Heart right ventricle (tissue), 16 donors: Measurements from ENCODE around the gene KRT71. TPM values are rescaled to one million over a fixed set of nuclear protein-coding genes. Genes with fewer than 3 reads are reported as not detected.
"Not testable (repeated sequence)": the region's sequence is repeated elsewhere in the genome, so short reads cannot be mapped to it uniquely, and the experiment has no call there.

Experiments used
- ATAC-seq, 8 donors: fragments of 200-7000 bp; cut with Tn5 transposase; one replicate each; pipeline ENCODE4 v1.9.1; 2020; ENCODE audit warnings: mild to moderate bottlenecking in 8 of 8, moderate library complexity in 8 of 8, moderate number of reproducible peaks in 1 of 8
- DNase-seq, 2 donors: peaks; one replicate each; pipeline ENCODE4 v3.0.0-alpha.2; 2020
- H3K27ac ChIP-seq, 10 donors: fragments of 200-600 bp; sonication (generic) in 2 of 10; one replicate each; pipeline versions ENCODE4 v1.5.0 to v1.8.0; 2020 to 2022; ENCODE audit warnings: mild to moderate bottlenecking in 3 of 10
- H3K27me3 ChIP-seq, 7 donors: fragments of 200-600 bp; one replicate each; pipeline ENCODE4 v1.8.0; 2021 to 2022; ENCODE audit warnings: mild to moderate bottlenecking in 2 of 7
- H3K36me3 ChIP-seq, 9 donors: fragments of 200-600 bp; sonication (generic) in 1 of 9; one replicate each; pipeline versions ENCODE4 v1.5.0 to v1.8.0; 2020 to 2022; ENCODE audit warnings: mild to moderate bottlenecking in 2 of 9
- H3K4me1 ChIP-seq, 9 donors: fragments of 200-600 bp; sonication (generic) in 1 of 9; one replicate each; pipeline versions ENCODE4 v1.5.0 to v1.8.0; 2020 to 2022; ENCODE audit warnings: mild to moderate bottlenecking in 4 of 9
- H3K4me3 ChIP-seq, 10 donors: fragments of 200-600 bp; sonication (generic) in 2 of 10; one replicate each; pipeline versions ENCODE4 v1.5.0 to v1.8.0; 2020 to 2022; ENCODE audit warnings: mild to moderate bottlenecking in 7 of 10, moderate library complexity in 2 of 10
- H3K9me3 ChIP-seq, 11 donors: fragments of 200-600 bp in 10 of 11; sonication (generic) in 2 of 11; one replicate each; pipeline versions ENCODE4 v1.5.0 to v1.8.0; 2013 to 2022; ENCODE audit warnings: mild to moderate bottlenecking in 2 of 11, control low read depth in 1 of 11, moderate library complexity in 1 of 11
- WGBS, 2 donors: extraction: QIAGEN DNeasy Blood & Tissue Kit; methylation state at CpG; one replicate each; pipeline ENCODE4 v1.1.7; 2013; ENCODE audit warnings: inconsistent platforms in 1 of 2; 5-methylcytosine and 5-hydroxymethylcytosine counted together
- intact Hi-C, 10 donors: fragments of 100-400 bp; cut with DNase I; formaldehyde crosslinking; loops; one replicate each; pipeline versions ENCODE4 v1.11.1 to v1.14.2; 2022
- polyA plus RNA-seq, 2 donors: library from polyadenylated mRNA; stranded (reverse); fragments of 200-250 nt; gene quantifications; one replicate each; pipeline ENCODE4 v1.2.3, GENCODE V29; 2013
- total RNA-seq, 10 donors: library from RNA; stranded (reverse); fragmentation: NEBNext Ultra II Directional in 3 of 10; extraction: Animal tissue kit (Norgen Biotek cat#: 25700) in 3 of 10; gene quantifications; one replicate each; pipeline versions ENCODE4 v1.2.1 to v1.2.4, GENCODE V29; 2021 to 2023
- TF ChIP-seq, protein P1 (sequence below), 9 donors: fragments of 200-600 bp; sonication (generic) in 2 of 9; IDR thresholded peaks; one replicate each; pipeline versions ENCODE4 v1.5.0 to v1.8.0; 2021 to 2022; ENCODE audit warnings: antibody characterized with exemption in 9 of 9, mild to moderate bottlenecking in 5 of 9, moderate library complexity in 1 of 9
- donor health status: Arrhythmogenic right ventricular cardiomyopathy.
- donor health status: ischemic (EF 13 %, LVEDD 7.1; RV severe dilation, severe dysfunction).
- donor health status: healthy with polysubstance abuse.
- donor health status: DM: no; HTN: yes; CAD: no.
- donor health status: DM: no; HTN: no; CAD: no.
- donor health status: ischemic (EF 25% LVEDD 6.9; RV normal size, moderate dysfunction).
- donor health status: ischemic (EF 25% LVEDD 5.7; RV mildly dilated, moderate dysfunction).
- donor health status: healthy.
- donor health status: DM: yes; HTN: yes; CAD: no.
- donor health status: Ischemic cardiomyopathy.
- donor health status: ischemic (EF 35%, LVEDD 5.7; RV mildly dilated, moderate dysfunction).
- donor health status: nonischemic (EF 11% LVEDD 7.7; RV severe dilation, severe dysfunction).
- donor health status: DM: yes; HTN: yes; CAD: no.
- donor health status: PGD.
- donor health status: ischemic (EF 29% LVEDD 5.4; RV normal size, mild dysfunction).
- donor health status: nonischemic (EF 23%, LVEDD 6.1; RV moderate dilation, normal function).

KRT71 gene
- total and polyA plus RNA-seq, 12 donors, result not detected

DNA sequence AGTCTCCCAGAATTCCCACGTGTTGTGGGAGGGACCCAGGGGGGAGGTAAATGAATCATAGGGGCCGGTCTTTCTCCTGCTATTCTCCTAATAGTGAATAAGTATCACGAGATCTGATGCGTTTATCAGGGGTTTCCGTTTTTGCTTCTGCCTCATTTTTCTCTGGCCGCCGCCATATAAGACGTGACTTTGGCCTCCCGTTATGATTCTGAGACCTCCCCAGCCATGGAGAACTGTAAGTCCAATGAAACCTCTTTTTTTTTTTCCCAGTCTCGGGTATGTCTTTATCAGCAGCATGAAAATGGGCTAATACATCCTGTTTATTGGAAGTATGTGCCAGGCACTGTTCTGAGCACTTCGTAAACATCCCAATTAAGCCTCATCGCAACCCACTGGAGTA is 47.5 kb upstream of the KRT71 start:
- DNase-seq (no peak), ATAC-seq (no peak)
- Histone ChIP-seq H3K27ac (no peak overlapping the region), H3K4me3 (no peak overlapping the region), H3K27me3 (peaks cover 16 to 76% (median 63%) of the 10 kb centered on the region in 7 donors), H3K4me1 (peaks cover 0 to 4% (median 0%) of the 10 kb centered on the region in 9 donors), H3K9me3 (no peaks in the 10 kb centered on the region), H3K36me3 (no peaks in the 10 kb centered on the region)
- TF ChIP-seq, protein P1, sequence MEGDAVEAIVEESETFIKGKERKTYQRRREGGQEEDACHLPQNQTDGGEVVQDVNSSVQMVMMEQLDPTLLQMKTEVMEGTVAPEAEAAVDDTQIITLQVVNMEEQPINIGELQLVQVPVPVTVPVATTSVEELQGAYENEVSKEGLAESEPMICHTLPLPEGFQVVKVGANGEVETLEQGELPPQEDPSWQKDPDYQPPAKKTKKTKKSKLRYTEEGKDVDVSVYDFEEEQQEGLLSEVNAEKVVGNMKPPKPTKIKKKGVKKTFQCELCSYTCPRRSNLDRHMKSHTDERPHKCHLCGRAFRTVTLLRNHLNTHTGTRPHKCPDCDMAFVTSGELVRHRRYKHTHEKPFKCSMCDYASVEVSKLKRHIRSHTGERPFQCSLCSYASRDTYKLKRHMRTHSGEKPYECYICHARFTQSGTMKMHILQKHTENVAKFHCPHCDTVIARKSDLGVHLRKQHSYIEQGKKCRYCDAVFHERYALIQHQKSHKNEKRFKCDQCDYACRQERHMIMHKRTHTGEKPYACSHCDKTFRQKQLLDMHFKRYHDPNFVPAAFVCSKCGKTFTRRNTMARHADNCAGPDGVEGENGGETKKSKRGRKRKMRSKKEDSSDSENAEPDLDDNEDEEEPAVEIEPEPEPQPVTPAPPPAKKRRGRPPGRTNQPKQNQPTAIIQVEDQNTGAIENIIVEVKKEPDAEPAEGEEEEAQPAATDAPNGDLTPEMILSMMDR (IDR thresholded peaks at IDR 0.05), result no peak
- 84 to 87% methylated on average over 12 of the region's 12 CpGs for WGBS, 2 donors
- intact Hi-C loops, result no loop called here

DNA sequence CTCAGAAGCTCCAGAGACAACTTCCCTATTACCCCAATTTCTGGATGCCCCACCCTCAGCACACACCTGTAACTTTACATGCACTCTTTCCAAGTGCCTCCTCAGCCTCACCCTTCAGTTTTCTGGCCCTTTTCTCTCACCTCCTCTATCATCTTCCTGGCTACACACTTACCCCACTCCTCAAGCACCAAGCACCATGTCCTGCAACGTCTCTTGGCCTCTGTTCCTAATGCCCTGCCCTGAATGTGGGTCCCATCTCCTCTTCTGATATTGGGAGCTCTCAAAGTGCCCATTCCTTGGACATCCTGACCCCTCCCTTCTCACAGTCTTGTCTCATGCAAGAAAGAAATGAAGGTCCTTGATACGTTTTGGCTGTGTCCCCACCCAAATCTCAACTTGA is 47.1 kb upstream of the KRT71 start:
- WGBS, 2 donors, result 50 to 54% methylated on average over 2 of the region's 2 CpGs
- Histone ChIP-seq H3K9me3 (no peaks in the 10 kb centered on the region), H3K27ac (no peak overlapping the region), H3K4me3 (no peak overlapping the region), H3K36me3 (no peaks in the 10 kb centered on the region), H3K4me1 (peaks cover 0 to 4% (median 0%) of the 10 kb centered on the region in 9 donors), H3K27me3 (peaks cover 16 to 76% (median 63%) of the 10 kb centered on the region in 7 donors)
- intact Hi-C loops, result no loop called here
- DNase-seq (no peak), ATAC-seq (no peak)
- TF ChIP-seq, protein P1 (IDR thresholded peaks at IDR 0.05), result no peak

DNA sequence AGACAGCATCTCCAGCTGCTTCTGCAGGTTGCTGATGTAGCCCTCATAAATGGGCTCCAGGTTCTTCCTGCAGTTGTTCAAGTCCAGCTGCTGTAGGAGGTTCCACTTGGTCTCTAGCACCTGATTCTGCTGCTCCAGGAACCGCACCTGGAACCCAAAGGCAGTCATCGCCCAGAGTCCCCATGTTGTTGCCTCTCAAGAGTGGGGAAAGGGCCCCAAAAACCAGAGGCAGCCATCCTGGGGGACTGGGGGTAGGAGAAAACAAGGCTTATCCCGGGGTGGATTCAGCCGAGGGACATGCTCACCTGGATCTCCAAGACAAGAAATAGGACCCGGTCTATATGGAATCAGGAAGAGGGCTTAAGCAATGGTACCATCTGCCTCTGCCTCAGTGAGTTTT is 46.0 kb upstream of the KRT71 start:
- TF ChIP-seq, protein P1 (IDR thresholded peaks at IDR 0.05), result no peak
- H3K27me3 ChIP-seq, result peaks cover 16 to 71% (median 61%) of the 10 kb centered on the region in 7 donors
- H3K4me3 ChIP-seq, result no peak overlapping the region
- peaks cover 0 to 4% (median 0%) of the 10 kb centered on the region in 9 donors for H3K4me1 ChIP-seq
- H3K36me3 ChIP-seq, result no peaks in the 10 kb centered on the region
- H3K27ac ChIP-seq, result no peak overlapping the region
- DNase-seq (no peak), ATAC-seq (no peak)
- intact Hi-C loops, result no loop called here
- 89 to 91% methylated on average over 5 of the region's 5 CpGs for WGBS, 2 donors
- H3K9me3 ChIP-seq, result no peaks in the 10 kb centered on the region

DNA sequence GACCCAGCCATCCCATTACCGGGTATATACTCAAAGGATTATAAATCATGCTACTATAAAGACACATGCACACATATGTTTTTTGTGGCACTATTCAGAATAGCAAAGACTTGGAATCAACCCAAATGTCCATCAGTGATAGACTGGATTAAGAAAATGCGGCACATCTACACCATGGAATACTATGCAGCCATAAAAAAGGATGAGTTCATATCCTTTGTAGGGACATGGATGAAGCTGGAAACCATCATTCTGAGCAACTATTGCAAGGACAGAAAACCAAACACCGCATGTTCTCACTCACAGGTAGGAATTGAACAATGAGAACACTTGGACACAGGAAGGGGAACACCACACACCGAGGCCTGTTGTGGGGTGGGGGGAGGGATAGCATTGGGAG is 41.3 kb upstream of the KRT71 start:
- H3K36me3 ChIP-seq, intact Hi-C loops, DNase-seq, H3K4me3 ChIP-seq, ATAC-seq, H3K27ac ChIP-seq, H3K9me3 ChIP-seq, H3K4me1 ChIP-seq: not testable (repeated sequence)
- WGBS, 2 donors, result 90 to 97% methylated on average over 4 of the region's 4 CpGs
- H3K27me3 ChIP-seq, result peaks cover 0 to 54% (median 30%) of the 10 kb centered on the region in 7 donors

DNA sequence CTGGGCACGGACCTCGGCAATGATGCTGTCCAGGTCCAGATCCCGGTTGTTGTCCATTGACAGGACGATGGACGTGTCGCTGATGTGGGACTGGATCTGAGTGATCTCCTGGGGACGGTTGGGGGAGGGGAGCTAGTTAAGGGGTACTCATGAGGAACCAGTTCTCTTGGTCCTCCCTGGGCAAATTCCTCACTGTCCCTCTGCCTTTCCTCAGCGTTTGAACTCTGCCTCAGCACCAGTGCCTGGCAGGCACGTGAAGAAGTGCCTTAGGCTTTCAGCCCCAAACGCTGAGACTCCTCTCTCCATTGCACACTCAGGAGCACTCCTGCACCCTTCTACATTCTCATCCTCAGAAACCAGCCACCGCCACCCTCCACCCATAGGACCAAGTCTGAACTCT is 38.6 kb upstream of the KRT71 start:
- intact Hi-C loops, result no loop called here
- Histone ChIP-seq H3K36me3 (no peaks in the 10 kb centered on the region), H3K4me3 (no peak overlapping the region), H3K9me3 (no peaks in the 10 kb centered on the region), H3K27ac (no peak overlapping the region), H3K4me1 (no peaks in the 10 kb centered on the region), H3K27me3 (peaks cover 0 to 47% (median 20%) of the 10 kb centered on the region in 7 donors)
- TF ChIP-seq, protein P1 (IDR thresholded peaks at IDR 0.05), result no peak
- no peak for DNase-seq
- no peak for ATAC-seq
- WGBS, 2 donors, result 84 to 94% methylated on average over 11 of the region's 11 CpGs
